NCI-H1436 treated with DMSO at 0.1 percent for 48 hours (cell line): ENCODE results near the gene PLD4.

ENCODE experiments used
- DNase-seq: peaks from one replicate; lab custom pipeline; 2025; lab: John Stamatoyannopoulos, UW

PLD4 gene

DNA sequence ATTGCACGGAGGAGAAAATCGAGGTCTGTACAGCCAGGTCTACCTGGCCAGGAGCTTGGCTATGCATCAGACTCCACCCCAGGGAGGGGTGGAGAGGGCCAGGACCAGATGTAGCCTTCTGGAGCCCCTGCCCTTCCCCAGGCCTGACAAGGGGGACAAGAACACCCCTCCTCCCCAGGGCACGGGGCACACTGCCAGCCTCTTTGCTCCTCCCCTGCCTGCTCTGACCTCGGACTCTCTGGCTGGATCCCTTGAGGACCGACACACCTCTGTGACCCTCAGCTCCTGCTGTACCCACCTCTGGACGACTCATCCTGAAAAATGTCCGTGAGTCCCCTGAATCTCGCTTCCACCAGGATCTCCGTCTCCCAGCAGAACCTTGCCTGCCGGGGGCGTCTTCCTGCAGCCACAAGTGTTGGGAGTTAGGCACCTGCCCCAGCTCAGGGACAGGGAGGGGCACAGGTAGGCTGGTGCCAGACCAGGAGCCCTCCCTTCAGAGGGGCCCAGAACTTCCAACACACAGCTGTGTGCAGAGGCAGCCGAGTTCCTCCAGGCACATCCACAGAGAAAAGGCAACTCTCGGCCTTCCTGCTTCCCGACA lies 31.7 kb downstream of the PLD4 start:
- DNase-seq, result no peak

DNA sequence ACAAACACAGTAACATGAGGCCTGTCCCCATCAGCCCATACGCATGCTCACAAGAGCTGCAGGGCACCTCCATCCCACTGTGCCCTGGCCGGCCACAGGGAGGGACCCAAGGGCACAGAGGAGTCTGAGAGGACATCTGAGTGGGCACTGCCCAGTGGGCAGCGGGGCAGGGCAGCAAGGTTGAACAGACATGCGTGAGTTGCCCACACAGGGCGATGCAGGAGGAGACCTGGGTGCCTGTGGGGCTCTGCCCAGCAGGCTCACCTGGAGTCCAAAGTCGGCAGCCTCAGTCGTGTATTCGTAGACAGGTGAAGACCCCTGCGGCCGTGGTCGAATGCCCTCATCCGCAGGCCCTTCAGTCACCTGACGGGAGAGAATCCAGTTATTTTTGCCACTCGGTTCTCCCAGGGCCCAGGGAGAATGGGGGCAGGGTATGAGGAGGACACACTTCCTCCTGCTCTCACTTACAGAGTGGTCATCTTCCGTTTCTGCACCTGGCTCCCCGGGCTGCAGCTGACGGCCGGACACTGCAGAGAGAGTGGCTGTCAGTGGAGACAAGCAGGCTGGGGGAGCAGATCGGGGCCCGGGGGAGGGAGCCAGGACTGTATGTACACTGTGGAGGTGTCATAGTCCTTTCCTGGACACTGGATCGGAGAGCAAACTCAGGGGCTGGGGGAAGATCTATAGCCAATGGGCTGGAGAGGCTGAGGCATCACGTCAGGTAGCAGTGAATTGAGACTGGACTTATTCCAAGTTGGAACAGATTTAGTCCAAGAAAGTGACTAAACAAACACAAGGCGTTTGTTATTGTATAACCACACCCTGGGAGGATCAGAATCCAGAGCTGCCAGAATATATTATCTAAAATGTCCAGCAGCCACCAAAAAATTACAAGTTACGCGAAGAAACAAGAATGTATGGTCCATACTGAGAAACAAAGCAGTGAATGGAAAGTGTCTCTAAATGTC lies 32.8 kb downstream of the PLD4 start:
- DNase-seq, result no peak

DNA sequence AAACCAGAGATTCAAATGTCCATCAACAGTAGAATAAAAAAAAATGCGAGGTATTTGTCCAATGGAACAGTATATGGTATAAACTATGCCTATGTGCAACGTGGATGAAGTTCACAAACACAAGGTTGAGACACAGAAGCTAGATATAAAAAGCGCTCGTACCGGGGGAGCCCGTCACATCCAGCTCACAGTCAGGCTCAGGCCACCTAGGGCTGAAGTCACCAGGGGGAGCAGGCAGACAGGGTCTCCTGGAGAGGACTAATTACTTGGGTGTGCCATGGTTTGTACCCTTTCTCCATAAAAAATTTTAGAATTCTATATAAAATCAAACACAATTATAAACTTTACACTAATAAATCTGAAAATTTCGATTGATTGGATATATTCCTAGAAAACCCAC lies 39.9 kb downstream of the PLD4 start:
- no peak for DNase-seq

DNA sequence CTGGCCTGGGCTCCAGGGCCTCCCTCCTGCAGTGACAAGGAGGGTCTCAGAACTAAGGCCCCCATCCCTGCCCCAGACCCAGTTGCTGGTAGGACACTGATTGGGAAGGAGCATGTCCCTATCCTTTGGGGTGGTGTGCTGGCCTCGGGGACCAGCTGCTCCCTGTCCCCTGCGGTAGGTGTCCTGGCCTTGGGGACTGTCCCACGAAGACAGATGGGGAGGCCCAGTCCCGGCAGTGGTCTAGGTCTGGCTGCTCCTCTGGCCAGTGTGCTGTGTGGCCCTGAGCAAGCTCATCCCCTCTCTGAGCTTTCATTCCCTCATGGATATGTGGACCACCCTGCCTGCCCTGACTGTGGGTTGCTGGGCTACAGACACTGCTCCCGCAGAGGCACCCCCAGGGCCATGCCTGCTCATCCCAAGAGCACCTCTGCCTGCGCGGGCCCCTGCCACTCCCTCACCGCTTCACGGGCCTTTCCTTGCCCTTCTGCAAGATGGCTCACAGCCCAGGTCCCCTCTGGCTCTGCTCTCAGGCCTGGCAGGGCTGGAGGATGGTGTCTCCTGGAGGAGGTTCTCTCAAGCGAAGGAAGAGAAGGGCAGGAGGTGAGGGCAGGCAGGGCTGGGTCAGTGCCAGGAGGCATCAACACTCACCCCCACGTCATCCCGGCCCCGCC lies 41.0 kb downstream of the PLD4 start:
- no peak for DNase-seq

DNA sequence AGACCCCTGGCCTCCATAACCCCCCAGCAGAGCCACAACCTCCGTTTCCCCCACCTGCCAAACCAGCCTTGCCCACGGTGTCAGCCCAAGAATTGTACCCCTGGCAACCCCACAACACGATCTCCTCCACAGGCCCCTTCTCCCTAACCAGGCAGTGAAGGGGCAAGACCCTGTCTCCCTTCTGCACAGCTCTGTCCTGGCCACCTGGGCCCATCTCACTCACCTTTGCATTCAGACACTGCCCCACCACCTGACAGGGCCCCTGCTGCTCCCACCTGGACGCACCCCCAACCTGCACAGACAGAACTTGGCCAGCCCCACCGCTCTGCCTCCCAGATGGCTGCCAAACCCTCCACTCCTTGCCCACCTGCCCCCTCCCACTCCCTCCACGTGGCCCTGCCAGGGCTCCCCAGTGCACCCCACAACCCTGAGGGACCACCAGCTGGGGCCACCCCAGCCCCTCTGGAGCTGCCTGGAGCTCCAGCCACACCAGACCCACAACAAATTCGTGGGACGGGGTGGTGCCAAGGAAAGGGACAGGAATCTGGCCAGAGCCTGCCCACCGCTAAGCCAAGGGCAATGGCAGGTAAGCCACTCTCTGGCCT lies 41.7 kb downstream of the PLD4 start:
- DNase-seq, result no peak

DNA sequence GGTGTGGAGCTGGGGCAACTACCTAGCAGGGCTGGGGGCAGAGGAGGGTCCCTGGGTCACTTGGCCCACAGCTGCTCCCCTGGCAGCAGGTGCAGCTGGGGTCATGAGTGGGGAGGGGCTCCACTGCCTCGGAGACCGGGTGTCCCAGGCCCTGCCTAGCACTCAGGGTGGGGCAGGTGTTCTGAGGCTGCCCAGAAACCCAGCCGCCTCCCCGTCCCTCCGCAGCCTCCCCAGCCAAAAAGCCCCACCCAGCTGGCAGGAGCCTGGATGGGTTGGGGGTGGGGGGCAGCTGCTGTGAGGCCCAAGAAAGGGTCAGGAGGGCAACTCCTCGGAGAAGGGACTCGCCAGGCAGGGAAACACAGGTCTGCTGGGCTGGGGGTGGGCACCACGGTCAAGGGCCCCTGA lies 42.3 kb downstream of the PLD4 start:
- DNase-seq, result no peak

DNA sequence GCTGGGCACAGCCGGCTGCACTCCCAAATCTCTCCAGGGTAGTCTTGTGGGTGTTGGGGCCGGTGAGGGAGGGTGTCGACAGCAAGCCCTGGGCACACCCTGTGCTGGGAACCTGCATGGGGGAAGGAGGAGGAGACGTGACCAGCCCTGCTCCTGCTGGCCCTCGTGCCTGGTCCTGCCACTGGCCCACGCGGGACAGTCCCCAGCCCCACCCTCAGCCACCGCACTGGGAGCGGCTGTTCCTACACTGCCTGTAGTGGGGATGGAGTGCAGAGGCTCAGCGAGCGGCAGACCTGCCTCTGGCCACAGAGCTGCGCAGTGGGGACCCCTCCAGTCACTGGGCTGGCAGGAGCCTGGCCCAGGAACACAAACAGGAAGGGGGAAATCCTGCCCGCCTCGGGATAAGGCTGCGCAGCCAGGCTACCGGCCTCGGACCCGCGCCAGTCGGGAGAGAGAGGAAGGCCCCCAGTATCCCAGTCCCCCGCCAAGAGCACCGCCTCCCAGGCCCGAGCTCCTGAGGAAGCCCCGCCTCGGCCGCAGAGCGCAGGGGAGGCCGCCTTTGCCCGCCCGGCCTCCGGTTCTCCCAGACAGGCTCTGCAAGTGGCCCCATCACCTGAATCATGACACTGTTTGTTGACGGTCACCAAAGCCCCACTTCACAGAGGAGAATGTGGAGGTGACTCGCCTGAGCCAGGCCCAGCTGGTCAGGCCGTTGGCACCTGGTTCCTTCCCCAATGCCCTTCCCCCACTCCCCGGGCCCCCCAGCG lies 42.9 kb downstream of the PLD4 start:
- no peak for DNase-seq

DNA sequence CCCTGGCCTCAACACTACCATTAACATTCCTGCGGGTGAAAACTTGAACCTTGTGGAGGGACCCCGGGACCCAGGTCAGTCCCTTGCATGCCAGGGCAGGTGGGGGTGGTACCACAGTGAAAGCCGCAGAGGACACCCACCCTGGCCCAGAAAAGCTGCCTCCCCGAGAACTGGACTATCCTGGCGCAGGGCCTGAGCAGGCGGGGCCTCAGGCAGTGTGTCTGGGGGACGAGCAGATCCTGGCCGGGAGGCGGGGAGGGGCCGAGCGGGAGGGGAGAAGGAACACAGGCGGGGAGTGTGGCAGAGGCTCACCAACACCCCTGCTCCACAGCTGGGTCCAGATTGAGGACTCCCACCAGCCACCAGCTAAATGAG lies 43.5 kb downstream of the PLD4 start:
- DNase-seq, result no peak

DNA sequence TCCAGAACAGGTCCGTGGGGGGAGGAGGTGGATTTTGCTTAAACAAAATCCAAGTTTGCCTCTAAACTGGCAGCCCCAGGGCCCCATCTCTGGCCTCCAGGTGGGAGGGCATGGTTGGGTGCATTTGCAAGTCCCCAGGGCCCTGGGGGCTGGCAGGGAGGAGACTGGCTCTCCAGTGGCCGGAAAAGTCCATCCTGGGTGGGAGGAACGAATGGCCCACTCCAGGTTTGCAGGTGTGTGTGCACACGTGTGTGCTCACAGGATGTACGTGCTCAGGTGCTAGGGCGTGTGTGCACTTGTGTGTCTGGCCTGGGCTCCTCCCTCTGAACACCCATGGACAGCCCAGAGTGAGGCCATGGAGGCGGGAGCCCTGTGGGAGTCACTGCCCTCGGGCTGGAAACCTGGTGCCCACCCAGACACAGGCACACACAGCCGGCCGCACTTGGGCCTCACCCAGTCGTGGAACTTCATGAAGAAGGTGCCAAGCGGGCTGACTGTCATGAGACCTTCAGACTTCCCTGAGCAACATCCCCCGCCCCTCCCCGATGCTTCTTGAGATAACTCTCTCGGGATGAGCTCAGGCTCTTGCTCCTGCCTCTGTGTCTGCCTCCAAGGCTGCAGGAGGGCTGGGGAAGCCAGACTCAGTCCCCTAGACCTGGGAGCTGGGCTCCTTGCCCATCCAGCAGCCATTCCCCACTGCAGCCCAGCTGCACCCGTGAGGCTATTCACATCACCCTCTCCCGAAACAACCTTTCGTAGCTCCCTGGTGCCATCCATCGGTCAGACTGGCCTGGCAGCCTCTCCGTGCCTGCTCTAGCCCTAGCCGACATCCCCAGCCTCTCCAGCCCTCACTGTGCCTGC lies 44.1 kb downstream of the PLD4 start:
- DNase-seq, result no peak

DNA sequence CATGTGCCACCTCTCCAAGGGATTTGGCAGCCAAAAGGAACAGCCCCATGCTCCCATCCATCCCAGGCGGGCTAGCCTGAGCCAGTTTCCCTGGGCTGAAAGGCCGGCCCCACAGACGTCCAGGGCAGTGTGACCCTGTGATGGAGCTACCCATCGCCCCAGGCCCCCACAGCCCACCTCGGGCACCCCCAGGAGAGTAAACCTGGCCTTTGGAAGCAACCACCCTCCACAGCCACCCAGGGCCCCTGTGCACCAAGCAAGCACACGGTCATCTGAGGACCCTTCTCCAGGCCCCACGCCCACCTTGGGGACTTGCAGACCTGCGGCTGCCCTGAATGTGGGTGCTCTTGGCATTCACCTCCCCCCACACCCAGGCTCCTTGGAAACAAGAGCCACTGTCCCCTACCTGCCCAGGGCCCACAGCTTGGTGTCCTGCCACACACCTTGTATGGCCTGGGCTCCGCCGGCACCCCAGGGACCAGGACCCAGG lies 45.1 kb downstream of the PLD4 start:
- no peak for DNase-seq

DNA sequence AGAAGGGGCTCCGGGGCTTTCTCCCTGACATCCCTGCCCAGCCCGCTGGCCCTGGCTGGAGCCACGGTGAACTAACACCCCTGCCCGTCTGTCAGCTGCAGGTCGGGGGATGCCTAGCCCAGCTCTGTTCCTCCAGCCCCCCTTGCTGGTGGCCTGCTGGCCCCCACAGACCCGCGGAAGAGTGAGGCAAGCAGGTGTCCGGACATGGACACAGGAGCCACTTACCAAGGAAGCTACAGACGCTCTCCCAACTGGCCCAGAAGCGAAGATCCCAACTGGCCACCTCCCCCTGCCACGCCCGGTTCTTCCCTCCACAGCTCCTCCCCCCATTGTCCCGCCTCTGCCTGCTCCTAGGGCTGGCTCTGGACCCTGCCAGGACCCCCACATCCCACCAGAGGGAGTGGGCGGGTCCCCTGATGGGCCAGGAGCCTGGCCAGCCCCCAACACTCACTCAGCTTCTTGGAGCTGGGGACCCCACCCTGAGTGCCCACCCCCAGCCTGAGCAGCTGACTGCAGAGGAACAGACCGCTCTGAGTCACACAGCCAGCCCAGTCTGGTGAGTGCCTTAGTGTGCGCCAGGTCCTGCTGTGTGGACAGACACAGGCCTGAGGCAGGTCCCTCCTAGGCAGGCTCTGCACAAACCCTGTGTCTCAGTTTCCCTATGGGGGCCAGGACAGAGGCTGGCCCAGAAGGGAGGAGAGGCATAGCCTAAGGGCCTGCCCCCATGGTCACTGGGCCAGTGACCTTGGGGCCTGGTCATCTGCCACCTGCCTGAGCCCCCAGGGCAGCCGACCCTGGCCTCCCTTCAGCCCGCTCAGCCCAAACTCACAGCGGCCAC lies 45.8 kb downstream of the PLD4 start:
- no peak for DNase-seq

DNA sequence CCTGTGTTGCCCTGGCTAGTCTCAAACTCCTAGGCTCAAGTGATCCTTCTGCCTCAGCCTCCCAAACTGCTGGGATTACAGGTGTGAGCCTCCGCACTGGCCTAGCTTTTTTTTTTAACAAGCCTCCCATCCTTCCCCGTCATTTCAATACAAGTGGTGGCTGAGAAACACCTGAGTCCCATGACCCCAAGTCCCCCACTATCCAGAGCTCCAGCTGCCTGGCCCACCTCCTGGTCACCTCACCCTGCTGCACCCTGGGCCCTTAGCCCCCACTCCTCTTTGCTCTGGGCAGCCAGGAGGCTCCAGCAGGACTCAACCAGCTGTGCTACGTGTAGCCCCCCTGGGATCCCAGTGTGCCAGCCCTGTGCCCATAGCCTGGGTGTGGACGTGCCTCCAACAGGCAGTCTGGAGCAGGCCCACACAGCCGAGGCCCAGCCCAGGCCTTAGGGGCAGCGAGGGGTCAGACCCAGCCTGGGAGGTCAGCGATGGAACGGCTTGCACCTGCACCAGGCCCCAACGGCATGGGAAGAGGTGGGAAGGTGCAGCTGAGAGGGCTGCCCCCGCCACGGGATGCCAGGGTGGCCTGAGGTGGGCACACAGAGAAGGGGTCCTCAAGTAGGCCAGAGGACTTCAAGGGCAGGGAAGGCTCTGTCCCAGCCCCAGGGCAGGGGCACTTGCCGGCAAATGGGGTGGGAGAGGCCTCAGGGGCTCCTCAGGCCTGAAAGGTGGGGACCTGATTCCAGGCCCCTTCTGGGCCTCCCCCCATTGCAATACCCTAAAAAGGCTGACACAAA lies 47.0 kb downstream of the PLD4 start:
- DNase-seq, result no peak

DNA sequence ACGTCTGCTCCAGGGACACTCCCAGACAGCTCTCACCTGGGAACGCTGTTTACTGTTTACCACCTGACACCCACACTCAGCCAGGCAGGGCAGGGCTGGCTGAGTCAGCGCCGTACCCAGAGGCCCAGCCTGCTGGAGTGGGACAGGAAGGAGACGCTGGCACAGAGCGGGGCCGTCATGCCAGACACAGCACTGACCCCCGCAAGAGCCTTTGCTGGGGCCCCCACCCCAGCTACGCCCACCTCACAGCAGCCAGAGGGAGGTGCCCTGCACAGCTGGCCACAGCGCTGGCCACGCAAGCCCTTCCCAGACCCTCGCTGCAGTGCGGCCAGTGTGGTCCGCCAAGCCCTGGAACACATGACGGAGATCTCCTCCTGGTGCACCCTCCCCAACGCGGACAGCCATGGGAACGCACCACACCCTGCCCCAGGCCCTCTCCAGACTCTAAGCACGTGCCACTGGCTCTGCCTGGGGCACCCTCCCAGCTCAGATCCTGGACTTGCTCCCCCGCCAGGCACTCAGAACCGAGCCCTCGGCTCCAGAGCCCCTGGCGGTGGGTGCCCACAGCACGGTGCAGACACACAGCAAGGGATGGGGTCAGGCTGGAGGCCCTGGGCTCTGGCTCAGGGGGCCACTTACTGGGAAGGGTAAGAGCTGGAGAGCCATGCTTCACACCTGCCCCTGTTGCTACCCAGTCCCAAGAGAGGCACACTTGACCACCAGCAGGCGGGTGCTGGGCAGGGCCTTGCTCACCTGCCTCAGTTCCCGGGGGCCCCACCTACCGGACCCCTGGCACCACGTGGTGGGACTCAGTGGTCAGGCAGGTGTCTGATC lies 47.8 kb downstream of the PLD4 start:
- DNase-seq, result no peak

DNA sequence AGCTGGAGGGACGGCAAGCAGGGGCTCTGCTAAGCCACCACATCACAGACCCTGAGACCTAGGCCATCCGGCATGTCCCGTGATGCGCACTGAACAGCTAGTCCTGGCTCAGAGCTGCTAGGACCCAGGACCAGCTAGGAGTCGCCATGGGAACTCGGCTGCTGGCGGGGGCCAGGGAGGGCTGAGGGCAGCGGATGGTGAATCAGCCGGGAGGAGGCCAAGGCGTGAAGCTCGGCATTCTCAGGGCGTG lies 48.4 kb downstream of the PLD4 start:
- DNase-seq, result no peak

DNA sequence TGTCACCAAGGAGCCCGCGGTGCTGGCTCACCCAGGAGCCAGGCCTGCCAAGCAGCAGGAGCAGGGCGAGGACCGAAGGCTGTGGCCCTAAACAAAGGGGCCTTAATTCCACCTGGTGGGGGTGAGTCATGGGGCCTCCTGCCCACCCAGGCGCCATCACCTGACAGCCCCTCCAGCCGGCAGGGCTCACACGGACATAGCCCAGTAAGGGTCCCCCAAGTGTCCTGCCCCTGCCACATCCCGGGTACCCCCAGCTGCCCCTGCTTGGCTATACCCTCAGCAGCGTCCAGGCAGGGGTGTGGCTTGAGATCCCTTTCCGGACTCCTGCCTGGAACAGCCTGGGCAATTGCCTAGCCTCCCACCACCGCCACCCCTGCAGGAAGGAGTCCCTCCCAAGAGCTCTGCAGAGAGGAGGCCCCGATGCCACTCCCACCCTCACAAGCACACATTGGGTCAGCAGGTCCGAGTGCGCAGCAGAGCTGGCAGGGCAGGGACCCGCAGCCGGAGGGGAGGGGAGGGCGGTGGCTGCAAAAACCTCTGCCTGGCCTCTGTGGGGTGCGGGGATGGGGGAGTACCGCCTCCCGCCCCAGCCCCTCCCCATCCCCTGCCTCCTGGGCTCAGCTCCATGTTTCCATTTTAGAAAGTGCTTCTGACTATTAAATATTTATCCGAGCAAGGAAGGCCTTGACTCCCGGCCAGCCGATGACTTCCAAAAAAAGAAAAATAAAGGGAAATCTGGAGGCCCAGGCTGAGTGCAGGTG lies 48.9 kb downstream of the PLD4 start:
- no peak for DNase-seq

DNA sequence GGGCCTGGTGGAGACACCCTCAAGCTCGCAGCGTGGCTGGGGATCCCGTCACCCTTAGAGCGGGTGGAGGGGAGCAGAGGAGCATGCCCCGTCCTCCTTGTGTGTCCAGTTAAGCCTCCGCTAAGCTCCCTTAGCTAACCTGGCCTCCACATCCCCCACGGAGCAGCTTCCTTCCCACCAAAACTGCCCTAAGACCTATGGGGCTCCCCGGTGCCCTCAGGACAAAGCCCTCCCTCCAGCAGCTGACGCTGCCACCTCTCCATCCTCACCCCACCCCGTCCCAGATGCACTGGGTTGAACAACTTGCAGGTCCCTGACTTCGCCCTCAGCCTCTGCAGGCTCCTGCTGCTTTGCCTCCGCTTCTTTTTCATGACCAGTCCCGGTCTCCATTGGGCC lies 49.5 kb downstream of the PLD4 start:
- no peak for DNase-seq

DNA sequence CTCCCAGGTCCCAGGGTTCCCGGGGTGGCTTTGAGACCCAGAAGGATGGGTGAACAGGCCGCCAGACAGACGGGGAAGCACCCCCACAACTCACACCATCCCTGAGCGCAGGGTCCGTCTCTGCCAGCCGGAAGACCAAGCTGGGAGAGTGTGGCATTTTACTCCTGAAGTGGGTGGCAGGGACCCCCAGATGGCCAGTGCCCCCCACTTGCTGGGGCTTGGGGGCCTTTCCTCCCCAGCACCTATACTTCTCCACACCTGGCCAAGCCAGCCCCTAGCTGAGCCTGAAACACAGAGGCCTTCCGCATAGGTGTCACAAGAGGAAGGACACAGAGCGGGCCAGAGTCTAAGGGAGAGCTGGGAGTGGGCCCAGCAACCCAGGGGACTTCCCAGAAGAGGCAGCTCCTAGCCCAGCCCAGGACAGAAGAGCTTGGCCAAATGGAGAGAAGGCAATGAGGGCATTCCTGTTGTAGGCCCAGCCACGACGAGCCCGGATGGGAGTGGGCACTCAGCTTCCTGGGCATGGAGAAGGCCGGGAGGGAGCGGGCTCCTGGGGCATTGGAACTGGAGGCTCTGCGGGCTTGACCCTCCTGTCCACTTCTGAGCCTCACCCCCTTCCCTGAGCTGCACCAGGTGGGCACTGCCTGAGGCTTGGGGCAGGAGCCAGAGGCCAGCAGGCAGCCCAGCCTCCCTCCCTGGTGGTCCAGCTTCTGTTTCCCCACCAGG lies 50.1 kb downstream of the PLD4 start:
- no peak for DNase-seq
